ENCODE measurements around the gene KRTAP10-4. TPM values are rescaled to one million over a fixed set of nuclear protein-coding genes. Genes with fewer than 3 reads are reported as not detected.
"Not testable (repeated sequence)": the region's sequence is repeated elsewhere in the genome, so short reads cannot be mapped to it uniquely, and the experiment has no call there.

KRTAP10-4 gene
- total RNA-seq, 1 experiment from 2014 or later: not detected

GRCh38 chr21:44576025-44576420, 2.5 kb downstream of the KRTAP10-4 start:
- no peaks in the 10 kb centered on the region for H3K27me3 ChIP-seq (ENCODE audit: control insufficient read depth, insufficient read depth, low read length)
- no peaks in the 10 kb centered on the region for H3K36me3 ChIP-seq (replicated peaks; ENCODE audit: control insufficient read depth, insufficient read depth, low read length)
- no peak for DNase-seq
- no peak overlapping the region for H3K4me3 ChIP-seq (ENCODE audit: insufficient read depth, low read depth, low read length)

DNA sequence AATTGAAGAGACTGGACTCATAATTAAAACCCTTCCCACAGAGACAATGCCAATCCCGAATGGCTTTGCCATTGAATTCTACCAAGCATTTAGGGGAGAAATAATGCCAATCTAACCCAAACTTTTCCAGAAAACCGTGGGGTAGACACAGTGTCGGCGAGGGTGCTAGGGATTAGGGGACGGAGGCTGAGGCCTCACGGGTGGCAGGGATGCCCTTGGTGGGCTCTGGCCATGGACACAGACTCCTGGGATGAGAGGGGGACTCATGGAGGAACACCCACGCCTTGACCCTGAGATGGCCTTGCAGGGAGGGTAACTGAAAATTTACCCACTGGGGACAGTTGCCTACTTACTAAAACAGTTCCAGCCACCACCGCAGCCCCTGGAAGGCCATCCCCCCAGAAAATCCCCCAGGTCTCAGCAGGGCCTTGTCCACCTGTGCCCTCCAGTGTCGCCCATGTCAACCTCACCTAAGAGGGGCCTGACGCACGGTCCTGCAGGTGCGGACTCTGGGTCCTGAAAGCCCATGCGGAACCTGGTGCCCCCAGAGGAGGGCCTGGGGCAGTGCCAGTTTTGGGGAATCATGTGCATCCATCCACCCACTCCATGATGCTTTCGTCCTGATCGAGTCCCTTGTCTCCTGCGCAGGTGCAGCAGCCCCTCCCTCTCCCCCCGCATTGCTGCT, 5.0 kb downstream of the KRTAP10-4 start:
- Histone ChIP-seq H3K27me3 (ENCODE audit: control insufficient read depth, insufficient read depth, low read length) (no peaks in the 10 kb centered on the region), H3K36me3 (replicated peaks; ENCODE audit: control insufficient read depth, insufficient read depth, low read length) (no peaks in the 10 kb centered on the region), H3K4me3 (ENCODE audit: insufficient read depth, low read depth, low read length) (no peak overlapping the region)
- peak; percentile 23 for DNase-seq

GRCh38 chr21:44579056-44579832, 5.7 kb downstream of the KRTAP10-4 start:
- peak; percentile 14 for DNase-seq
- no peaks in the 10 kb centered on the region for H3K36me3 ChIP-seq (replicated peaks; ENCODE audit: control insufficient read depth, insufficient read depth, low read length)
- H3K27me3 ChIP-seq (ENCODE audit: control insufficient read depth, insufficient read depth, low read length): no peaks in the 10 kb centered on the region
- no peak overlapping the region for H3K4me3 ChIP-seq (ENCODE audit: insufficient read depth, low read depth, low read length)

DNA sequence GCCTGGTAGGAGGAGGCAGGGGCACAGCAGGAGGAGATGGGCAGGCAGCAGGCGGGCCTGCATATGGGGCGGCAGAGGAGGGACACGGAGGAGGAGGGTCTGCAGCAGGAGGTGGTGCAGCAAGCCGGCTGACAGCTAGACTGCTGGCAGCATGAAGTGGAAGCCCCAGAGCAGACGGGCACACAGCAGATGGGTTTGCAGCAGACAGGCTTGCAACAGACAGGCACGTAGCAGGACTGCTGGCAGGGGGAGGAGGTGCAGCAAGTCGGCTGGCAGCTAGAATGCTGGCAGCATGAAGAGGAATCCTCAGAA, 6.3 kb downstream of the KRTAP10-4 start:
- Histone ChIP-seq H3K27me3 (ENCODE audit: control insufficient read depth, insufficient read depth, low read length) (no peaks in the 10 kb centered on the region), H3K4me3 (ENCODE audit: insufficient read depth, low read depth, low read length) (no peak overlapping the region), H3K36me3 (replicated peaks; ENCODE audit: control insufficient read depth, insufficient read depth, low read length) (no peaks in the 10 kb centered on the region)
- DNase-seq: no peak

- not testable (repeated sequence) for H3K27me3 ChIP-seq (ENCODE audit: control insufficient read depth, insufficient read depth, low read length); H3K36me3 ChIP-seq (replicated peaks; ENCODE audit: control insufficient read depth, insufficient read depth, low read length); H3K4me3 ChIP-seq (ENCODE audit: insufficient read depth, low read depth, low read length); DNase-seq
Observed at GRCh38 chr21:44580231-44580821, 6.8 kb downstream of the KRTAP10-4 start, which contains the start of gene KRTAP10-5. KRTAP10-5 (minus strand) TSS chr21:44580604; CDS start chr21:44580578, 26 bp downstream.

GRCh38 chr21:44581158-44581557, 7.6 kb downstream of the KRTAP10-4 start:
- H3K27me3 ChIP-seq (ENCODE audit: control insufficient read depth, insufficient read depth, low read length): no peaks in the 10 kb centered on the region
- H3K36me3 ChIP-seq (replicated peaks; ENCODE audit: control insufficient read depth, insufficient read depth, low read length): no peaks in the 10 kb centered on the region
- no peak overlapping the region for H3K4me3 ChIP-seq (ENCODE audit: insufficient read depth, low read depth, low read length)
- DNase-seq: no peak

DNA sequence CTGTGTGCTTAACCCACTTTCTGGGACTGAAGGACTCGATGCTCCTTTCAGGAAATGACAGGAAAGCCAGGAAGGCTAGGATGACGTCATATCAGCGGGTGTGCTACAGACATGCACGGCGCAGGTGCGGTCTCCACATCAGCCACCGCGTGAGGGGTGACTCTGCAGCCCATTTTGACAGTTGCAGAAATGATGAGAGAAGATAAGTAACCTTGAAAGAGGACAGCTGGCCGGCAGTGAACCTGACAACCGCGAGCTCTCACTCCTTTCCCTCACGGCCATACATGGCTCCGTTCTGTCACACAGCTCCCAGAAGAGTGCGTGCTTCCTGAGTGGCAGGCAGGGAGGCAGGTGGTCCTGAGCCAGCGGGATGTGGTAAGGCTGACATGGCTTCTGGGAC, 8.5 kb downstream of the KRTAP10-4 start:
- Histone ChIP-seq H3K27me3 (ENCODE audit: control insufficient read depth, insufficient read depth, low read length) (no peaks in the 10 kb centered on the region), H3K36me3 (replicated peaks; ENCODE audit: control insufficient read depth, insufficient read depth, low read length) (no peaks in the 10 kb centered on the region), H3K4me3 (ENCODE audit: insufficient read depth, low read depth, low read length) (no peak overlapping the region)
- DNase-seq: no peak

DNA sequence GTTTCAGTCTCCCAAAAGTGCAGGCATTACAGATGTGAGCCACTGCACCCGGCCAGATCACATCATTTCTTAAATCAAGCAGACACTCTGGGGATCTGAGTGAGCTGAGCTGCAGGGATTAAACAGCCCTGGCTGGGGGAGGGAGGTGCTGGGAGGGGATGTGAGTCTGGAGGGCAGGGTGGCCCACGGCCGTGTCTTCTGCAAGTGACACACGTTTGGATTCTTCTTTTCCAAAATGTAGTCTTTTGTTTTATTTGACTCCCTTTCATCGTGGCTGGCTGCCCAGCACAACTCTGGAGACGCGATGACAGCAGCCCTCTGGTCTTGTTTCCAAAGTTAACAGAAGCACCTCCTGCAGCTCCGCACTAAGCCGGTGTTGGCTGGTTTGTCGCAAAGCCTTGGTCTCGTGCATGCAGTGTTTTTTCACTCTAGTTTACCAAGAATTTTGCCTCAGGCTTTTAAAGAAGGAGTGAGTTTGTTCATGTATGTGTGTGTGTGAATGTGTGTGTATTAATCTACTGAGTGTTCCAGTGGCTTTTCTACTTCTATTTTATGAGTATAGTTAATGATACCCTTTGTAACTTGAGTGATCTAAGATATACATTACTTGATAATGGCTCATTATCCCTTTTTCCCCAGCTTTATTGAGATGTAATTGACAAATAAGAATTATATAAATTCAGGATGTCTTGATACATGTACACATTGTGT, 9.7 kb downstream of the KRTAP10-4 start:
- H3K36me3 ChIP-seq (replicated peaks; ENCODE audit: control insufficient read depth, insufficient read depth, low read length): no peaks in the 10 kb centered on the region
- no peaks in the 10 kb centered on the region for H3K27me3 ChIP-seq (ENCODE audit: control insufficient read depth, insufficient read depth, low read length)
- no peak overlapping the region for H3K4me3 ChIP-seq (ENCODE audit: insufficient read depth, low read depth, low read length)
- no peak for DNase-seq

DNA sequence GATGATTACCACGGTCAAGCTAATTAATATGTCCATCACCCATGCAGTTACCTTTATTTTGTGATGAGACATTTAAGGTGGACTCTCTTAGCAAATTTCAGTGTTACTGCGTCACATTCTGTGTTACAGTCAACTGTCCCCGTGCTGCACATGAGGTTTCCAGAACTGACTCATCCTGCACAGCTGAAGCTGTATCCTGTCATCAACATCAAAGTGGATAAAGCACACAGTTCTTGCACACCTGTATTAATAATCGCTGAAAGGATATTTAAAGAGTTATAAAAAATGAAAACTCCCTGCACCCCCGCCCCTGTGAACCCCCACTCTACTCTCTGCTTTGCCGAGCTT, 10.2 kb downstream of the KRTAP10-4 start:
- Histone ChIP-seq H3K27me3 (ENCODE audit: control insufficient read depth, insufficient read depth, low read length) (no peaks in the 10 kb centered on the region), H3K4me3 (ENCODE audit: insufficient read depth, low read depth, low read length) (no peak overlapping the region), H3K36me3 (replicated peaks; ENCODE audit: control insufficient read depth, insufficient read depth, low read length) (no peaks in the 10 kb centered on the region)
- DNase-seq: no peak

- Histone ChIP-seq H3K36me3 (replicated peaks; ENCODE audit: control insufficient read depth, insufficient read depth, low read length) (no peaks in the 10 kb centered on the region), H3K4me3 (ENCODE audit: insufficient read depth, low read depth, low read length) (no peak overlapping the region)
- no peak for DNase-seq
Observed at GRCh38 chr21:44585892-44586291, 12.4 kb downstream of the KRTAP10-4 start.

GRCh38 chr21:44589094-44589493, 15.6 kb downstream of the KRTAP10-4 start:
- DNase-seq: no peak
- H3K27me3 ChIP-seq (ENCODE audit: control insufficient read depth, insufficient read depth, low read length): no peaks in the 10 kb centered on the region
- H3K36me3 ChIP-seq (replicated peaks; ENCODE audit: control insufficient read depth, insufficient read depth, low read length): no peaks in the 10 kb centered on the region
- H3K4me3 ChIP-seq (ENCODE audit: insufficient read depth, low read depth, low read length): no peak overlapping the region

More at GRCh38 chr21:44585892-44586291, 12.4 kb downstream of the KRTAP10-4 start:
- H3K27me3 ChIP-seq (ENCODE audit: control insufficient read depth, insufficient read depth, low read length): no peaks in the 10 kb centered on the region

DNA sequence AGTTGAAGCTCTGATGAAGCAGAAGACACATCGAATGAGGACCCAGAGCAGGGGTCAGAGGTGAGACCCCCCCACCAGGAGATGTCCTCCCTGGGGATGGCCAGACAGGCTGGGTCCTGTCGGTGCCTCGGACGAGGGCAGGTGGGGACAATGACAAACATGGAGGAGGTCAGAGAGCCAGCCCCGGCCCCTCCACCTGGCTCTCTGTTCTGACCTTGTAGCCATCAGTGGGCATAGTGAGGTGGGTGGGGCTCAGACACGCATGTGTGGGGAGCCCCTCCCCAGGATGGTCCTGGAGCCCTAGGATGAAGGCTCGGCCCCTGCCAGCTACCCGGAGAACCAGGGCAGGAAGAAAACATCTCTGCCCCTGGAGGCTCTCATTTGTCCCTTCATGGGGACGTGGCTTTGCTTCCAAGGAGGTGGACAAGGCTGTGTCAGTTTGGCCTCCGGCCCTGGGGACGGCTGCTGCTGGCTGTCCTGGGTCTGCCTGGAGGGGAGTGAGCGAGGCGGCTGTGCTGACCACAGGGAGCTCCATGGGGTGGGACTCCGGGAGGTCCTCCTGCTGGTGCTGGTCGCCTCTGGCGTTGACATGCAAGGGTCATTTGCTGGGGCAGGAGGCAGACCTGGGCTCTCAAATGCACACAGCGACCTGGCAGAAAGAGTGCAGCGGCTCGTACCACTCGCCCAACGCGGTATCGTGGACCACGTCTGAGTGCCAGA, 16.2 kb downstream of the KRTAP10-4 start:
- no peak overlapping the region for H3K4me3 ChIP-seq (ENCODE audit: insufficient read depth, low read depth, low read length)
- no peaks in the 10 kb centered on the region for H3K27me3 ChIP-seq (ENCODE audit: control insufficient read depth, insufficient read depth, low read length)
- no peak for DNase-seq
- no peaks in the 10 kb centered on the region for H3K36me3 ChIP-seq (replicated peaks; ENCODE audit: control insufficient read depth, insufficient read depth, low read length)

DNA sequence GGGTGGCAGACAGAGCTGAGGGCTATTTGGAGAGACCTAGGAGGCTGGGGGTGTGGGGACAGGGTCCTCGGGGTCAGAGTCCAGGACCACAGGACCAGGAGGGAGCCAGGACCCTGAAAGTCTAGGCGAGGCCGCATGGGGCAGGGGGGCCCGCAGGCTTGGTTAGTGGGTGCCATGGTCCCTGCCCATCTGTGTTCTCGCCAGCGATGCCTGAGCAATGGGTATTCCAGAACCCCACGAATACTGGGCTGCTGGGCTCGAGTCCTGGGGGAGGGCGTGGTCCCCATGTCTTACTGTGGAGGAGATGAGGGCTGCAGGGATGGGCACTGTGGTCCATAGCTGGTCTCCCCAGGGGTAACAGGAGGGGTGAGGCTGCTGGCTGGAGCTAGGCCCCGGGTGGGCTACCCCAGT, 16.8 kb downstream of the KRTAP10-4 start:
- no peak overlapping the region for H3K4me3 ChIP-seq (ENCODE audit: insufficient read depth, low read depth, low read length)
- no peaks in the 10 kb centered on the region for H3K27me3 ChIP-seq (ENCODE audit: control insufficient read depth, insufficient read depth, low read length)
- no peak for DNase-seq
- no peaks in the 10 kb centered on the region for H3K36me3 ChIP-seq (replicated peaks; ENCODE audit: control insufficient read depth, insufficient read depth, low read length)
